Common myeloid progenitor, CD34-positive (primary cell): ENCODE results near the gene MAD2L2.

Source experiments
- CTCF ChIA-PET: fragments of 350-600 bp; sonication (Branson Sonifier 250); formaldehyde crosslinking; loops from one replicate; lab custom pipeline; 2021; ENCODE audit warnings: antibody characterized with exemption; lab: Charles Lee
- POLR2A ChIA-PET: fragments of 350-600 bp; sonication (Branson Sonifier 250); formaldehyde crosslinking; loops from one replicate; lab custom pipeline; 2021; ENCODE audit warnings: antibody characterized with exemption; lab: Charles Lee
- DNase-seq, 3 donors: peaks; one replicate each; pipeline versions ENCODE4 v3.0.0 to v3.0.0-alpha.2; 2013
- H3K27ac ChIP-seq, 2 experiments: 1 replicate in 1 of 2; 2 replicates in 1 of 2; pipeline ENCODE4 v1.7.0; 2013; ENCODE audit warnings: inconsistent platforms in 2 of 2, low read length in 2 of 2, mild to moderate bottlenecking in 2 of 2, low read depth in 1 of 2, moderate library complexity in 1 of 2; ENCODE audit not compliant: severe bottlenecking in 2 of 2, insufficient read depth in 1 of 2, poor library complexity in 1 of 2
- H3K27me3 ChIP-seq, 5 experiments: replicated peaks in 2 of 5; 1 replicate in 3 of 5; 2 replicates in 2 of 5; pipeline versions ENCODE4 v1.6.1 to v1.7.0; 2013; ENCODE audit warnings: low read length in 4 of 5, mild to moderate bottlenecking in 2 of 5, moderate library complexity in 2 of 5, inconsistent platforms in 1 of 5; ENCODE audit not compliant: insufficient read depth in 5 of 5, control insufficient read depth in 4 of 5
- H3K36me3 ChIP-seq, 4 experiments: 1 replicate in 2 of 4; 2 replicates in 2 of 4; pipeline versions ENCODE4 v1.6.1 to v1.7.0; 2013; ENCODE audit warnings: low read length in 3 of 4, control low read depth in 1 of 4, mild to moderate bottlenecking in 1 of 4; ENCODE audit not compliant: control insufficient read depth in 4 of 4, insufficient read depth in 4 of 4
- H3K4me1 ChIP-seq, 4 experiments: 1 replicate in 3 of 4; 2 replicates in 1 of 4; pipeline versions ENCODE4 v1.6.1 to v1.7.1; 2013; ENCODE audit warnings: low read length in 3 of 4, mild to moderate bottlenecking in 3 of 4, control low read depth in 1 of 4, inconsistent platforms in 1 of 4, moderate library complexity in 1 of 4; ENCODE audit not compliant: control insufficient read depth in 4 of 4, insufficient read depth in 4 of 4; ENCODE audit errors: control extremely low read depth in 1 of 4
- H3K4me3 ChIP-seq, 7 experiments: 1 replicate in 4 of 7; 2 replicates in 3 of 7; pipeline versions ENCODE4 v1.5.1 to v1.7.0; 2013; ENCODE audit warnings: mild to moderate bottlenecking in 7 of 7, low read length in 6 of 7, moderate library complexity in 6 of 7, inconsistent platforms in 2 of 7, low read depth in 2 of 7, control low read depth in 1 of 7; ENCODE audit not compliant: insufficient read depth in 4 of 7, control insufficient read depth in 1 of 7; ENCODE audit errors: extremely low read depth in 1 of 7
- H3K9me3 ChIP-seq, 5 experiments: 1 replicate in 4 of 5; 2 replicates in 1 of 5; pipeline versions ENCODE4 v1.6.1 to v1.7.1; 2013; ENCODE audit warnings: low read length in 4 of 5, mild to moderate bottlenecking in 2 of 5, inconsistent platforms in 1 of 5, low read depth in 1 of 5, moderate library complexity in 1 of 5; ENCODE audit not compliant: control insufficient read depth in 4 of 5, insufficient read depth in 2 of 5; ENCODE audit errors: control extremely low read depth in 1 of 5
- WGBS: methylation state at CpG from one replicate; pipeline ENCODE4 v1.1.5; 2013; ENCODE audit not compliant: insufficient coverage; 5-methylcytosine and 5-hydroxymethylcytosine counted together

Gene MAD2L2

DNA sequence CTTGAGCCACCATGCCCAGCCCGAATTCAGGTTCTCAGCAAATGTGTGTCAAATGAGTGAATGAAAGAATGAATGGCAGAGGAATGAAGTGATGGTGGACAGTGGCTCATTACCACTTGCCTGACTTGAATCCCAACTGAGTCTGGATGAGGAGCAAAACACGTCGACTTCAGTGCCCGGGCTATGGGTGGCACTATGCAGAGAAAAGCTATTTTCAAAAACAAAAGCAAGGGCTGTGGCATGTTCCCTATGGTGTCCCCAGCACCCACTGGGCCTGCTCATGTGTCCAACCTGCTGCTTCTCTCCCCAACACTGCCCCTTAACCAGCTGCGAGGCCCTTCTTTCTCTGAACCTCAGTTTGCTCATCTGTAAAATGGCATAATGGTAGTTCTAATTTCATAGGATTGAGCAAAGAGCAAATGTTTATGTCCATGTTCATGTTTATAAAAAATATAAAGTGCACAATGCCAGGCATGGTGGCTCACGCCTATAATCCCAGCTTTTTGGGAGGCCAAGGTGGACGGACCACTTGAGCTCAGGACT lies 4.3 kb upstream of the MAD2L2 start:
- H3K27me3 ChIP-seq, result peaks cover 6 to 20% (median 14%) of the 10 kb centered on the region in 5 experiments
- H3K4me3 ChIP-seq, result no peak overlapping the region
- peaks cover 3 to 18% (median 15%) of the 10 kb centered on the region in 4 experiments for H3K4me1 ChIP-seq
- WGBS, result 96% methylated on average over 6 of the region's 7 CpGs
- POLR2A ChIA-PET, result no interaction called here
- no peak for DNase-seq
- CTCF ChIA-PET, result interaction anchor here (1.1 to 1.9 kb wide), 3 partner anchors 20 to 30 kb away, joined by 3 to 6 read pairs (median 3); no protein-coding TSS in a partner anchor
- H3K9me3 ChIP-seq, result no peaks in the 10 kb centered on the region
- H3K36me3 ChIP-seq, result no peaks in the 10 kb centered on the region
- H3K27ac ChIP-seq, result no peak overlapping the region

- ChIA-PET POLR2A (no interaction called here), CTCF (interaction anchor here (2.0 to 3.0 kb wide), 3 partner anchors 11 to 36 kb away, joined by 5 to 12 read pairs (median 9); no protein-coding TSS in a partner anchor)
- Histone ChIP-seq H3K9me3 (no peaks in the 10 kb centered on the region), H3K4me1 (peaks cover 3 to 22% (median 17%) of the 10 kb centered on the region in 4 experiments), H3K36me3 (no peaks in the 10 kb centered on the region), H3K27me3 (peaks cover 0 to 10% (median 7%) of the 10 kb centered on the region in 5 experiments), H3K4me3 (no peak overlapping the region), H3K27ac (no peak overlapping the region)
- DNase-seq, result no peak
- 50% methylated on average over 1 of the region's 7 CpGs for WGBS
Measured at GRCh38 chr1:11684070-11684469, 3.1 kb upstream of the MAD2L2 start.

GRCh38 chr1:11682799-11683198 lies 1.9 kb upstream of the MAD2L2 start:
- POLR2A ChIA-PET, result no interaction called here
- Histone ChIP-seq H3K4me1 (peaks cover 3 to 22% (median 17%) of the 10 kb centered on the region in 4 experiments), H3K27me3 (peaks cover 0 to 8% (median 0%) of the 10 kb centered on the region in 5 experiments), H3K4me3 (no peak overlapping the region), H3K36me3 (no peaks in the 10 kb centered on the region), H3K27ac (no peak overlapping the region), H3K9me3 (no peaks in the 10 kb centered on the region)
- WGBS, result no CpG with 5 or more reads among the region's 1 CpG
- CTCF ChIA-PET, result interaction anchor here (0.9 to 3.0 kb wide), 8 partner anchors 10 to 67 kb away, joined by 3 to 12 read pairs (median 6); partner anchors contain the start of gene FBXO6
- no peak for DNase-seq

DNA sequence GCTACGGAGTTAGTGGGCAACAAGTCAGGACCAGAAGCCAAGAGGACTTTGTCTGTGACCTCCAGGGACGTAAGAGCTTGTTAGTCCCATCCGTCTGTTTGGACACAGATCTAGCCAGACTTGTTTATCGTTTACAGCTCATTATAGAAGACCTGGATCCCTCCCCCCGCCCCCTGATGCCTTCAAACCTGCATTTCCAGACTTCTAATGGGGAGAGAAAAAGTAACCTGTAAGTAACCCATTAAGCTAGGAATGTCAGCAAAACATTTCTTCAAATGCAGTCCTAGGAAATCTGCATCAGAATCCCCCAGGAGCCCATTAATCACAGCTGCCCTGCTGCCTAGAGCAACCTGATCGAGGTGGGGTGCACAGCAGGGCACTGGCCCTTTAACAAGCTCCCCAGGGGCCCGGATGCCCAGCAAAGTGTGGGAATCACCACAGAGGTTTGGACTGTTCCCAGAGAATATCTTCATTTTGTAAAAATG lies 1.4 kb upstream of the MAD2L2 start:
- peaks cover 0 to 2% (median 0%) of the 10 kb centered on the region in 4 experiments for H3K36me3 ChIP-seq
- H3K4me3 ChIP-seq, result peak overlapping the region in 2 of 7 experiments; percentile 81 to 91
- WGBS, result 64% methylated on average over 6 of the region's 7 CpGs
- POLR2A ChIA-PET, result no interaction called here
- peaks cover 0 to 8% (median 0%) of the 10 kb centered on the region in 5 experiments for H3K27me3 ChIP-seq
- no peak overlapping the region for H3K27ac ChIP-seq
- no peaks in the 10 kb centered on the region for H3K9me3 ChIP-seq
- DNase-seq, result no peak
- peaks cover 3 to 22% (median 17%) of the 10 kb centered on the region in 4 experiments for H3K4me1 ChIP-seq
- CTCF ChIA-PET, result interaction anchor here (0.9 to 3.0 kb wide), 11 partner anchors 8 to 121 kb away, joined by 3 to 12 read pairs (median 5); partner anchors contain the start of gene FBXO6

DNA sequence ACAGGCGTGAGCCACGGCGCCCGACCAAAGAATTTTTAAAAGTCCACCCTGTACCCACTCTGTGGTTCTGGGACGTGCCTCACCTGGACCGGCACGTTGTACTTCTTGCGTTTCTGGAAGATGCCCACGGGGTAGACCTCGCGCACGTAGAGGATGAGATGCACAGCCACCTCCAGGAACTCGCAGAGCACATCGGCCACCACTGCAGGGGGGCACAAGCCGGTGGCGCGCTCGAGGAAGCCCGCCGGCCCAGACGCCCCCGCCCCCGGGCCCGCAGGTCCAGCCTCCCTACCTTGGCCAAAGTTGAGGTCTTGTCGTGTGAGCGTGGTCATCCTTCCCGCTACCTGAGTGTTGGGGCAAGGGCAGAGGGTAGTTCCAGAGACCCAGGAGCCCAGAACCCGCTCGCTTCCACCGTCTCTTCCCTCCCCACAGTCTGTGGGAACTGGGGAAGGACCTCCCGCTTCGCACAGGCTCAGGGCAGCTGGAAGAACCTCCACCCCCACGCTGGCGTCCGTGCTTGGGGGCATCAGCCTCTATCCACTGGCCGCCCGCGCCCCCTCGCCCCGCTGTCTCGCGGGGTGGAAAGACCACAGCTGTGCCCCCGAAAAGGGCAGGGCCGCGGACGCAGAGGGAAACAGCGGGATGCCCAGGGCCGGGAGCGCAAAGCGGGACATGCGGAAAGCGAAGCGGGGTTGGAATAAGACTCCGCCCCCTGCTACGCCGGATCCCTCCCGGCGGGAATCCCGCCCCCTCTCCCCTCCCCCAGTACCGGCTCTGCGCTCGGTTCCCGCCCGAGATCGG lies 478 bp downstream of the MAD2L2 start:
- H3K4me3 ChIP-seq, result peak overlapping the region; percentile 49 to 92 (median 87)
- POLR2A ChIA-PET, result no interaction called here
- no peaks in the 10 kb centered on the region for H3K9me3 ChIP-seq
- peaks cover 0 to 2% (median 0%) of the 10 kb centered on the region in 5 experiments for H3K27me3 ChIP-seq
- CTCF ChIA-PET, result interaction anchor here (1.0 to 1.5 kb wide), 4 partner anchors 27 to 40 kb away, joined by 3 to 4 read pairs (median 3); no protein-coding TSS in a partner anchor
- whole genome bisulfite sequencing, result 13% methylated on average over 48 of the region's 65 CpGs
- H3K36me3 ChIP-seq, result peaks cover 3 to 17% (median 12%) of the 10 kb centered on the region in 4 experiments
- DNase-seq, result no peak
- peaks cover 3 to 22% (median 17%) of the 10 kb centered on the region in 4 experiments for H3K4me1 ChIP-seq
- peak overlapping the region in 1 of 2 experiments; percentile 71 for H3K27ac ChIP-seq

DNA sequence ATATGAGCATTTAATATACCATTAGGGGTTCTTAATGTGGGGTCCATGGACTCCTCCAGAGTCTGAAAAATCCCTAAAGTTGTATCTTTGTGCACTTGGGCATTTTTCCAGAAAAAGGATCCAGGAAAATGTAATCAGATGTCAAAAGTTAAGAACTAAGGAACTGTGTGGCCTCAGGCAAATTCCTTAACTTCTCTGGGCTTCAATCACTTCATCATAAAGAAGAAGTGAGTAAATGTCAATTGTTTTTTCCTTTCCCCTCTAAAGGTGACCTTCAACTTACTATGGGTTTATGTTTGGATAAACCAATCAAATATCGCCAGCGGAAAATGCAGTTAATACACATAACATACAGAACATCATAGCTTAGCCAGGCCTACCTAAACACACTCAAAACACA lies 2.5 kb downstream of the MAD2L2 start:
- H3K36me3 ChIP-seq, result peaks cover 5 to 33% (median 21%) of the 10 kb centered on the region in 4 experiments
- 100% methylated on average over 2 of the region's 2 CpGs for WGBS
- POLR2A ChIA-PET, result no interaction called here
- H3K4me3 ChIP-seq, result no peak overlapping the region
- no peak overlapping the region for H3K27ac ChIP-seq
- no peak for DNase-seq
- H3K4me1 ChIP-seq, result peaks cover 3 to 22% (median 17%) of the 10 kb centered on the region in 4 experiments
- CTCF ChIA-PET, result interaction anchor here (0.6 to 4.0 kb wide), 3 partner anchors 14 to 47 kb away, joined by 3 to 15 read pairs (median 3); partner anchors contain the start of gene FBXO6
- no peaks in the 10 kb centered on the region for H3K9me3 ChIP-seq
- H3K27me3 ChIP-seq, result no peaks in the 10 kb centered on the region
